Measurements from ENCODE around the gene TOP3A. TPM values are rescaled to one million over a fixed set of nuclear protein-coding genes. Genes with fewer than 3 reads are reported as not detected.
A peak's percentile ranks its signal among the peaks of the same experiment; 100 is the strongest.
"Not testable (repeated sequence)": the region's sequence is repeated elsewhere in the genome, so short reads cannot be mapped to it uniquely, and the experiment has no call there.

The TOP3A gene
- total RNA-seq, 2 donors from 2014 or later = 12.3 to 18.1 TPM

DNA sequence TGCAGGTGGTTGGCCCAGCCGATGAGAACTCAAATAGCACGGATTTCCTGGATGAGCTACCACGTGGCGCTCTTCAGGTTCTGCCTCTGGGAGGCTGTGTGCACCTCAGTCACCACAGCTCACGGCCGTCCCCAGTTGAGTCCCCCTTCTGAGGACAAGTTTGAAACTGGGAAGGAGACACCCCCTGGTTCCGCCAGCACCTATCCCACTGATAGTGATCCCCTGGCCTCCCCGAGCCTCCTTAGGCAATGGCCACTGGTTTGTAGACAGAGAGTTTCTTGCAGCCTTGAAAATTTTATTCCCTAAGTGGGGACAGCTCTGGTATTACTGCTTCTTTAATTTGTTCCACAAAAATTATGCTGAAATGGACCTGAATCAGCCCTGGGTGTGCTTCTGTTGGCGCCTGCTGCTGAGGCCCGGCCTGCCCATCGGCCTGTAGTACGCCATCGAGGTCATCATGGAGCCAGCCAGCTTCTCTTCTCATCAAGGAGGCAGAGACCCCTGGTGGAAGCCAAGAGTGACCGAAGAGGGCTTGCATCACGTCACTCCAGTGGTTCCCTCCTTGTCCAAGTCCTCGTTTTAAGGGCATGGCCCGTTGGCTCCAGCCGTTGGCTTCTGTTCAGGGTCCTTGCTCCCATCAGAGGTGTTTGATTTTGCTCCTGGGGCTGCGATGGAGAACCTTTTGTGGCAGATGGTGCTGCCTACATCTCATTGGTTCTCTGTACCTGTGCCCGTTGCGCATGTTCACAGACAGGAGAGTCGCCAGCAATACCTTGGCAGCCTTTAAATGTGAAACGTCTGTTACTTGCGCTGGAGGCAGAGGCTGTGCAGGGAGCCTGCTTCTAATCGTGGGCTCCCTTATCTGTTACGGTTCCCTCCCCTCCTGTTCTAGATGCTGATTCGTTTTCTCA, 9.6 kb upstream of the TOP3A start:
- DNase-seq = peak; percentile 31
- no peak for ATAC-seq
- intact Hi-C loops (cut with DNase I) = no loop called here

DNA sequence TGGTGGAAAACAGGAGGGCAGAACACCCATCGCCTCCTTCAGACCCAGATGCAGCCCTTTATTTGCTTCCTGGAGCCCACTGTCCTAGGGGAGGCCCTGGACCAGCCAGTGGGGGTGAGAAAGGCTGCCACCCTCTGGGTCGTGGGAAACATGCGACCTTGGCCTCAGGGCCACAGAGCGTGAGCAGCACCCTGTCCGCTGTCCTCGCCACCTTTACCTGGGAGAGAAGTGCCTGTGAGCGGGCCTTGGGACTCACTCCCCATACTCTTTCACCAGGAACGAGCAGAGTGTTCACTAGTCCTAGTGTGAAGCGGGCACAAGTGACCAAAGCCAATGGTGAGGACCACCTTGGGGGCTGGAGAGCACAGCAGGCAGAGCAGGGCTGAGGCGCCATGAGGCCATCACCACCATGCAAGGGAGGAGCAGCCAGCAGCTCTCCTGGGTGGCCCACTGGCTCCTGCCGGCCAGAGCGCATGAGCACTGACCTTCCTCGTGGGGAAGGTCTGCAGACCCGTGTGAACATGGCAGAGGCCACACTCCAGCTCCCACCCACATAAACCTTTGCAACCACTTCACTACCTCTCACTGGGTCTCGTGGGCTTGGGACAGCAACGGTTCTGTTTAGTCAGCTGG, 8.8 kb upstream of the TOP3A start:
- no peak for ATAC-seq
- intact Hi-C loops (cut with DNase I) = no loop called here
- no peak for DNase-seq

GRCh38 chr17:18323007-18323406, 8.2 kb upstream of the TOP3A start:
- intact Hi-C loops (cut with DNase I) = no loop called here
- ATAC-seq (no peak), DNase-seq (no peak)

DNA sequence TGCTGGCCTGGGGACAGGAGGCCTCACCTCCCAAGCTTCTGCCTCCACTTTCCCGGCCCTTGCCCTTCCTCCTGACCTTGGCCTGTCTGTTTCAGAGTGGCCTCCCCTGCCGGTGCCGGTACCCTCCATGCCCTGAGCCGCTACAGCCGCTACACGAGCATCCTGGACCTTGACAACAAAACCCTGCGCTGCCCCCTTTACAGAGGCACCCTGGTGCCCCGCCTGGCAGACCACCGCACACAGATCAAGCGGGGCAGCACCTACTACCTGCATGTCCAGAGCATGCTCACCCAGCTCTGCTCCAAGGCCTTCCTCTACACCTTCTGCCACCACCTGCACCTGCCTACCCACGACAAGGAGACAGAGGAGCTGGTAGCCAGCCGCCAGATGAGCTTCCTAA, 7.7 kb upstream of the TOP3A start:
- no peak for DNase-seq
- ATAC-seq = no peak
- intact Hi-C loops (cut with DNase I) = no loop called here

GRCh38 chr17:18321309-18321708, 6.5 kb upstream of the TOP3A start:
- intact Hi-C loops (cut with DNase I) = no loop called here
- no peak for DNase-seq
- no peak for ATAC-seq

DNA sequence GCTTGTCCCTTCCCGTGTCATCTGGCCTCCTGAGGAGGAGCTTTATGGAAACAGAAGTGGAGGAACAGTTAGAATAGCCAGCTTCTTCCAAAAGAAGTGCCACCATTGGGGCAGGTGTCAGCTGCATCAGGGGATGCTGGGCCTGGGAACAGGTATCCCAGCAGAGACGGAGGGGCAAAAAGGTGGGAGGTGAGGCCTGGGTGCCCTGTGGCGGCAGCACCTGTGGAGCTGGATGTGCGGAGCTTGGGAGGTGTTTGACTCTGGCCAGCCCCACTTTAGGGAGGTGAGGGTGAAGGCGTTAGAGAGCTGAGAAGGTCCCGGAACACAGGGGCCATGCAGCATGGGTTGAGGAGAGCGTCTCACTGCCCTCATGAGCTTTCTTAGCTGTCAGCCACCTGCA, 5.5 kb upstream of the TOP3A start:
- ATAC-seq (no peak), DNase-seq (no peak)
- intact Hi-C loops (cut with DNase I) = no loop called here

DNA sequence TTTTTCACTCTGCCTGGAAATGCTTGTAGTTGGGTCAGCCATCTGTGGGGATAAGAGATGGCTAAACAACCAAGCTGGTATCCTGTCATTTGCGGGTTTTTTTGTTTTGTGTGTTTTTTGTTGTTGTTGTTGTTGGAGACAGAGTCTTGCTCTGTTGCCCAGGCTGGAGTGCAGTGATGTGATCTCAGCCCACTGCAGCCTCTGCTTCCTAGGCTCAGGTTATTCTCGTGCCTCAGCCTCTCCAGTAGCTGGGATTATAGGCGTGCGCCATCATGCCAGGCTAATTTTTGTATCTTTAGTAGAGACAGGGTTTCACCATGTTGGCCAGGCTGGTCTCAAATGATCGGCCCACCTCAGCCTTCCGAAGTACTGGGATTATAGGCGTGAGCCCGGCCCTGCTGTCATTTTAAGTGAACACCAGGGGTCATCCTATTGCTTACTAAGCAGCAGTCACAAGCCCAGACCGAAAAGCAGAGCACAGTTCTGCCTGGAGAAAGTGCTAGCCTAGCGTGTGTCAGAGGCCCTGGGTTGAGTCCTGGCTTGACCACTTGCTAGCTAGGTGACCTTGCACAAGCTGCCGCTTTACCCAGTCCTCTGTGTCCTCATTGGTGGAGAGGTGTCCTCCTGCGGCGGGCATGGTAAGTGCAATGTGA, 4.9 kb upstream of the TOP3A start:
- no peak for ATAC-seq
- DNase-seq = no peak
- intact Hi-C loops (cut with DNase I) = loop anchor here in 1 of 2 donors (10.0 kb wide), 1 partner anchor 95 kb away; the partner anchor contains the start of gene LLGL1

DNA sequence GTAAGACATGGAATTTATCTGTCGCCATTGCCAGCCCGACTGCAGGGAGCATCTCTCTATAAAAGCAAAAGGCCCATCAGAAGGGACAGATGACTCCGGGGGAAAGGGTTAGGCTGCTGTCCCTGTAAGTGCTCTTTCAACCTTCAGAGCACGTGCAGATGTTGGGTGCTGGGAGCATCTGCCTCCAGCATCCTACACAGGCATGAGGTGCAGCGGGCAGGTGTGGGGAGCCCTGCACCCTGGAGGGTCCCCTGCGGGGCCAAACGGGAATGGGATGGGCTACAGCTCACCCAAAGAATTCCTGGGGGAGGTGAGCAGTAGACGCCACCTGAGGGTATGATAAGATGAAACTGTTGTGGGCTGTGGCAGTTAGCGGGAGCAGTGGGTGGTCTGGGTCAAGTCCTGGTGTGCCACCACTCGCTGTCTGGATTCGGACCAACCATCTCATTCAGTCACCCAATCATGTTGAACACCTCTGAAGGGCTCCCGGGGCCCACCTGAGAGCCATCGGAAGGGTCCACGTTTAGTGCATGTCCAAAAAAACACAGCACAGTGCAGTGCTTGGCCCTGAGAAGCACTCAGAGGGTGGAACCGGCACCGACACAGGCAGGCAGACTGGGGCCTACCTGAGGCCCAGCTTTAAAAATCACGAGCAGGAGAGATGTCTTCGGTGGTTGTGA, 4.1 kb upstream of the TOP3A start:
- ATAC-seq = no peak
- intact Hi-C loops (cut with DNase I) = loop anchor here in 1 of 2 donors (10.0 kb wide), 1 partner anchor 94 kb away; the partner anchor contains the start of gene LLGL1
- no peak for DNase-seq

DNA sequence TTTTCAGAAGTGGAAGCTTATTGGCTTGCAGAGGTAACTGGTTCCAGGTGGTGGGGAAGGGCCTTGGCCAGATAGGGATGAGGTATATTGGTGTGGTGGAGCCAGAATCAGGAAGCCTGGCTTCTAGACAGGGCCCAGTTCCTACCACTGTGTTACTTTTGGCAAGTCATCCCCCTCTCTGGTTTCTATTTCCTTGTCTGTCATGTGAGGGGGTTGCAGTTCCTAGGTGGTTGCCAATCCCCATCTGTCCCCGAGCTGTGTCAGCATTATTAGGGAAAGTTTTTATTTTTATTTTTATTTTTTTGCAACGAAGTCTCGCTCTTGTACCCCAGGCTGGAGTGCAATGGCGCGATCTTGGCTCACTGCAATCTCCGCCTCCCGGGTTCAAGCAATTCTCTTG, 3.3 kb upstream of the TOP3A start:
- intact Hi-C loops (cut with DNase I) = loop anchor here in 1 of 2 donors (10.0 kb wide), 1 partner anchor 93 kb away; the partner anchor contains the start of gene LLGL1
- DNase-seq = no peak
- no peak for ATAC-seq

DNA sequence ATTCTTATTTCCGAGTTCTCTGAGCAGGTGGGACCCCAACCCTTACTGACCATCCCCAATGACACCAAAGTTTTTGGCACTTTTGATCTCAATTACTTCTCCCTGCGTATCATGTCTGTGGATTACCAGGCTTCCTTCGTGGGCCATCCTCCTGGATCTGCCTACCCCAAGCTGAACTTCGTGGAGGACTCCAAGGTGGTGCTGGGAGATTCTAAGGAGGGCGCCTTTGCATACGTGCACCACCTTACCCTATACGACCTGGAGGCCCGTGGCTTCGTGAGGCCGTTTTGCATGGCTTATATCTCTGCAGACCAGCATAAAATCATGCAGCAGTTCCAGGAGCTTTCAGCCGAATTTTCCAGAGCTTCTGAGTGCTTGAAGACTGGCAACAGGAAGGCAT, 1.2 kb upstream of the TOP3A start:
- ATAC-seq (no peak), DNase-seq (no peak)
- intact Hi-C loops (cut with DNase I) = loop anchor here in 1 of 2 donors (10.0 kb wide), 1 partner anchor 91 kb away; the partner anchor contains the start of gene LLGL1

DNA sequence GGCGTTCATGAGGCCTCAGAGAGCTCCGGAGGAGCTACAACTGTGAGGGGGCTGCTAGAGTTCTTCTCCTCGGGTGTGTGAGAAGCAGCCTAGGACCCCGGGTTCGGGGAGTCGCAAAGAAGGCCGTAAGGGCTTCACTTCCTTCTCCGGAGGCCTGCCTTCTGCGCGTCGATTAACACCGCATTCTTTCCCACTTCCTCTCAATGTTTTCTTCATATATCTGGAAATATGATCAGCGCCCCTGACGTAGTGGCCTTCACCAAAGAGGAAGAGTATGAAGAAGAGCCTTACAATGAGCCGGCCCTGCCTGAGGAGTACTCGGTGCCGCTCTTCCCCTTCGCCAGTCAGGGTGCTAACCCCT, 748 bp upstream of the TOP3A start:
- DNase-seq = peak; percentile 29
- peak in 1 of 2 donors; percentile 2 for ATAC-seq
- intact Hi-C loops (cut with DNase I) = loop anchor here in 1 of 2 donors (10.0 kb wide), 1 partner anchor 91 kb away; the partner anchor contains the start of gene LLGL1

DNA sequence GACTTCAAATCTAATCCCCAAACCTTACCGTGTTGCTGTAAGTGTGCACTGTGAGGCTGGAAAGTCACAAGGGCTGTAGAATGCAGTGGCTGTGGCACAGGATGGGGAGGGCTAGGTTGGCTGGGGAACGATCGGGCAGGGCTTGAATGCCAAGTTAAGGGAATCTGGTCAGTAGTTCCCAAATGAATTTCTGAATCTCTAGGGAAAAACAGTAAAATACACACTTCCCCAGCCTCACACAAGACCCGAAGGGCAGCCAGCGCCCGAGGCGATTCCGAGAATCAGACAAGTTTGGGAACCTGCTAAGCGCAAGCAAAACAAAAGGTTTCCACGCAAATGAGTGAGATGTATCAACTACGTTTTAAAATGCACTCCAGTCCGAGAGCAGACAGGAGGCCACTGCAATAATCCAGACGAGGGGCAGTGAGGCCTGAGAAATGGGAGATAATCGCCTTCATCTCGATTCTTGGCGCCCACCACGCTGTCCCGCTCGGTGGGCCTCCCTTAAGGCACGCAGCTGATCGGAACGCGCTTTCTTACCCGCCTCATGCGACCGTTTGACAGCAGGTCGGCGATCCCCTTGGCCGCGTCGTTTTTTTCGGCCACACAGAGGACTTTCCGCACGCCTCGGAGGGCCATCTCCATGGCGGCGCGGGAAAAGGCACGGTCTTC, 599 bp downstream of the TOP3A start:
- no peak for DNase-seq
- no peak for ATAC-seq
- intact Hi-C loops (cut with DNase I) = loop anchor here in 1 of 2 donors (5.0 to 10.0 kb wide), 2 partner anchors 57 to 89 kb away; partner anchors contain the start of genes FLII and LLGL1

- intact Hi-C loops (cut with DNase I) = no loop called here
- DNase-seq (no peak), ATAC-seq (no peak)
Observed at GRCh38 chr17:18309202-18309601, 5.6 kb downstream of the TOP3A start.

DNA sequence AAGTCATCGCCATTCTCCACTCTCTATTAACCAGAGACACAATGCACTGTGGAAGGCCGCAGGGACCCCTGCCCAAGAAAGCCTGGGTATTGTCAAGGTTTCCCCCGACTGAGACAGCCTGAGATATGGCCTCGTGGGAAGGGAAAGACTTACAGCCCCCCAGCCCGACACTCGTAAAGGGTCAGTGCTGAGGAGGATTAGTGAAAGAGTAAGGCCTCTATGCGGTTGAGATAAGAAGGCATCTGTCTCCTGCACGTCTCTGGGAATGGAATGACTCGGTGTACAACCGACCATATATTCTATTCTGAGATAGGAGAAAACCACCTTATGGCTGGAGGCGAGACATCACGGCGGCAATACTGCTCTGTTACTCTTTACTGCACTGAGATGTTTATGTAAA, 11.6 kb downstream of the TOP3A start:
- intact Hi-C loops (cut with DNase I); ATAC-seq; DNase-seq: not testable (repeated sequence)

DNA sequence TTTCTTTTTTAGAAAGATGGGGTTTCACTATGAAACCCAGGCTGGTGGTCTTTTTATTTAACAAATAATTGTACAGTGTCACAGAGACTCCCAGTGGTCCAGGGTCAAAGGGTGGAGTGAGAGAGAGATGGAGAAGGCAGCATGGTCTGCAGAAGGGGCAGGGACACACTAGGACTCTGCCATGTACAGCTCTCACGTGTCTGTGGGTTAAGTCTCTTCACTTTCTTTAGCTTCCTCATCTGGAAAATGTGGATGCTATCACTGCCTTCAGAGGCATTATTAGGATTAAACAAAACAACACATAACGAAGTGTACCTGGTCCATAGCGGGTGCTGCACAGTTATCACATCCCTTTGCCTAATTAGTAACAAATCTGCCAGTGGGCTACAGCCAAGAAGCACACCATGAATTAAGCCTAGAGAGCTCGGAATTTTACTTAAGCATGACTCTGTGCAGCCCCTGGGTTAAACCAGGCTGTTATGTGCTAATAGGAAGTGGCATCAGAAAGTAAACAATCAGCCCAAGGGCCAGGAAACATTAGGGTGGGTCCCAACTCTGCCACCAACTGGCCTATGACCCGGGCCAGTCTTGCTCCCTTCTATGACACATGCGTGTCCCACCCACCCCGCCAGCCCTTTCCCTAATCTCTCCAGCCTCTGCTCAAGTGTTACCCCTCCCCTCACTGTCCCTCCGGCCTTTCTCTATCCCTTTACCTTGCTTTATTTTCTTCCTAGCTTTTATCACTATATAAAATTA, 13.9 kb downstream of the TOP3A start:
- intact Hi-C loops (cut with DNase I) = no loop called here
- peak in 1 of 2 donors; percentile 61 for ATAC-seq
- peak; percentile 42 for DNase-seq

GRCh38 chr17:18298061-18298460, 16.7 kb downstream of the TOP3A start:
- DNase-seq; ATAC-seq; intact Hi-C loops (cut with DNase I): not testable (repeated sequence)

DNA sequence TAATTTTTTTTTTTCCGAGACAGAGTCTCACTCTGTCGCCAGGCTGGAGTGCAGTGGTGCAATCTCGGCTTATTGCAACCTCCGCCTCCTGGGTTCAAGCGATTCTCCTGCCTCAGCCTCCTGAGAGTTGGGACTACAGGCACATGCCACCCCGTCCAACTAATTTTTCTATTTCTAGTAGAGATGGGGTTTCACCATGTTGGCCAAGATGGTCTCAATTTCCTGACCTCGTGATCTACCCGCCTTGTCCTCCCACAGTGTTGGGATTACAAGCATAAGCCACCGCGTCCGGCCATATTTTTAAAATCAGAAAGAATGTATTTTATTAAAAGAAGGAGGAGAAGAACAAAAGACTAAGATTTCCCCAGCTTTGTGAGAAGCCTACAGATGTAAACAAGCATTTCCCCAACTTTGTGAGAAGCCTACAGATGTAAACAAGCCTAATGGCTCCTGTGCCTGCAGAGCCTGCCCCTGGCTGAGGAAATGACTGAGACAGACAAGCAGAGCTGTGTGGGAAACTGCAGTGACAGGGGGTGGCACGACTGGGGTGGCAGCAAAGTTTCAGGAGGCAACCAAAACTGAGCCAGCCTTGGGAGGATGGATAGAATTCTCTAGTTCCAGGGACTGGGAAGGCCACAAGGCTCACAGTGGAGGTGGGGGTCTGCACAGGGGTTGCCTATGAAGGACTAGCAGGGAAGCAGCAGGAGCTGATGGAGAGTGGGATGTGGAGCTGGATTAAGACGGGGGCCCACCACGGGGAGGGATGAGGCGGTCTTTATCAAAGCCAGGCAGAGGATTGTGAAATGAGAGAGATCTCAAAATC, 22.9 kb downstream of the TOP3A start:
- ATAC-seq (no peak), DNase-seq (no peak)
- intact Hi-C loops (cut with DNase I) = no loop called here

Data from left cardiac atrium (tissue), 4 donors.